SK-N-MC (cell line): Measurements from ENCODE around the gene MRPS34.
A peak's percentile ranks its signal among the peaks of the same experiment; 100 is the strongest.

Experiments
- DNase-seq: peaks from one replicate; pipeline ENCODE4 v3.0.0-alpha.2; 2011; ENCODE audit warnings: low read depth, low spot score
- H3K27ac ChIP-seq: fragments of 200-600 bp; sonication (generic); 2 replicates; pipeline ENCODE4 v1.5.1; 2016; ENCODE audit warnings: mixed run types
- H3K36me3 ChIP-seq: fragments of 200-600 bp; sonication (generic); 2 replicates; pipeline ENCODE4 v1.6.1; 2017; ENCODE audit warnings: antibody characterized with exemption, low read length, mixed read lengths; ENCODE audit not compliant: insufficient read depth
- H3K4me3 ChIP-seq: fragments of 200-600 bp; sonication (generic); 2 replicates; pipeline ENCODE4 v1.5.1; 2016
- H3K9ac ChIP-seq: fragments of 200-600 bp; sonication (generic); 2 replicates; pipeline ENCODE4 v1.8.0; 2017; ENCODE audit warnings: mixed run types, mixed read lengths; ENCODE audit not compliant: insufficient read length
- H3K9me3 ChIP-seq: fragments of 200-600 bp; sonication (generic); 2 replicates; pipeline ENCODE4 v1.6.1; 2017; ENCODE audit warnings: low read depth, mild to moderate bottlenecking, antibody characterized with exemption, low read length, moderate library complexity, mixed read lengths
- EZH2 ChIP-seq: fragments of 200-600 bp; sonication (generic); IDR thresholded peaks from one replicate; pipeline ENCODE4 v1.6.1; 2017; ENCODE audit warnings: antibody characterized with exemption
- FOXP2 ChIP-seq: optimal IDR thresholded peaks from 2 replicates; pipeline ENCODE3; 2011; ENCODE audit warnings: mild to moderate bottlenecking, moderate library complexity; ENCODE audit not compliant: insufficient read depth; ENCODE audit errors: extremely low read length, control extremely low read depth
- POLR2AphosphoS5 ChIP-seq: IDR thresholded peaks from 2 replicates; pipeline ENCODE4 v1.6.1; 2012; ENCODE audit warnings: mild to moderate bottlenecking, low read depth, low read length, borderline replicate concordance

Gene MRPS34

DNA sequence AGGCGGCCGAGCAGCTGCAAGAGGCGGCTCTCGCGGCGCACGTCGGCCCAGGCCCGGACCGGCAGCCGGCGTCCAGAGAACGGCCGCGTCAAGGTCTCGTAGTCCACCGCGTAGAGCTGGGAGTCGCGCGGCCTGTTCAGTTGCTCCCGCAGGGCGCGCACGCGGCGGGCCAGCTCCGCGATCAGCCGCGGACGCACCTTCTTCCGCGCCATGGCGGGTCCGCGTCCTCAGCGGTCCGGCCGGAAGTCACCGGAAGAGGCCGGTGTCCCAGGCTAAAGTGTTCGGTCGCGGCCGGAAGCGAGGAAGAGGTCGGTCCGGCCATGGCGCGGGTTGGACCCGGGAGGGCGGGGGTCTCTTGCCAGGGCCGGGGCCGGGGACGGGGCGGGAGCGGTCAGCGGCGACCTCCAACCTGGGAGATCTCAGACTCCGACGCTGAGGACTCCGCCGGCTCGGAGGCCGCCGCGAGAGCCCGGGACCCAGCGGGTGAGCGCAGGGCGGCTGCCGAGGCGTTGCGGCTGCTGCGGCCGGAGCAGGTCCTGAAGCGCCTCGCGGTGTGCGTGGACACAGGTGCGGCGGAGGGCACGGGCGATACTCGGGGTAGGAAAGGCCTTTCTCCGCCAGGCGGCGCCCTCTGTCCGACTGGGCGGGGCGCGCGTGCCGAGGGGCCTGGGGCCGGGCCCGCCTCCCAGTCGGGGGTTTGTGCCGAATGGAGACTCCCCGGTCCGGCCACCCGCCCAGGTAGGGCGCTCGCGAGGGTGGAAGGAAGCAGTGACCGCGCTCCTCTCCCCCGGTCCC is at the start of gene MRPS34:
Gene MRPS34 (minus strand): TSS at position 227 of the 795 bp plus-strand sequence. CDS start 15 bp downstream, at position 212.
- TF ChIP-seq POLR2AphosphoS5 (peak; percentile 92), FOXP2 (no peak)
- H3K9ac ChIP-seq = peak within 1 kb of the TSS; percentile 97
- H3K36me3 ChIP-seq = peaks cover 3% of the 10 kb centered on the region
- peak within 1 kb of the TSS; percentile 96 for H3K4me3 ChIP-seq
- no peak for DNase-seq
- no peaks in the 10 kb centered on the region for H3K9me3 ChIP-seq
- H3K27ac ChIP-seq = peak within 1 kb of the TSS; percentile 86

- Histone ChIP-seq H3K27ac (no peak overlapping the region), H3K36me3 (no peaks in the 10 kb centered on the region), H3K4me3 (no peak overlapping the region), H3K9me3 (no peaks in the 10 kb centered on the region), H3K9ac (no peak overlapping the region)
- TF ChIP-seq EZH2 (no peak), FOXP2 (no peak), POLR2AphosphoS5 (no peak)
- DNase-seq = no peak
These were observed 49.1 kb upstream of the MRPS34 start for GRCh38 chr16:1821861-1822611.

DNA sequence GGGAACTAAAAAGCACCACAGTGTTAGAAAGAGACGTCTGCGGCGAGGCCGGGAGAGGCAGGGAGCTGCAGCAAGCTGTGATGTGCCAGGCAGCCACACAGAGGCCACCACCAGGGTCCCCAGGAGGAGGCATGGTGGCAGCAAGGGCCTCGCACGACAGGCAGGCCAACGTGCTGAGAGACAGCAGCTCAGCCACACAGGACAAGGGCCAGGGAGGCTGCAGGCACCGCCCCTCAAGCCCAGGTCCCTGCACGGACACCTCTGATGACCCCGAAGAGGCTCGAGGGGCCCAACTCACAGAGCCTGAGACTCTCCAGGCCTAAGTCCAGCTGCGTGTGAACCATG is 48.0 kb upstream of the MRPS34 start:
- no peaks in the 10 kb centered on the region for H3K9me3 ChIP-seq

GRCh38 chr16:1820096-1820945 is 47.4 kb upstream of the MRPS34 start:
- Histone ChIP-seq H3K9me3 (no peaks in the 10 kb centered on the region), H3K4me3 (no peak overlapping the region), H3K36me3 (no peaks in the 10 kb centered on the region), H3K9ac (no peak overlapping the region), H3K27ac (no peak overlapping the region)
- DNase-seq = no peak
- TF ChIP-seq FOXP2 (no peak), POLR2AphosphoS5 (no peak), EZH2 (no peak)

More for the DNA sequence above, 48.0 kb upstream of the MRPS34 start:
- TF ChIP-seq FOXP2 (no peak), POLR2AphosphoS5 (no peak)
- Histone ChIP-seq H3K27ac (no peak overlapping the region), H3K36me3 (no peaks in the 10 kb centered on the region), H3K4me3 (no peak overlapping the region), H3K9ac (no peak overlapping the region)
- no peak for DNase-seq

GRCh38 chr16:1819611-1820010 is 46.7 kb upstream of the MRPS34 start:
- Histone ChIP-seq H3K9ac (no peak overlapping the region), H3K9me3 (no peaks in the 10 kb centered on the region), H3K4me3 (no peak overlapping the region), H3K36me3 (no peaks in the 10 kb centered on the region), H3K27ac (no peak overlapping the region)
- no peak for TF ChIP-seq EZH2
- no peak for TF ChIP-seq FOXP2
- no peak for DNase-seq

GRCh38 chr16:1818873-1819525 is 46.1 kb upstream of the MRPS34 start:
- Histone ChIP-seq H3K9me3 (no peaks in the 10 kb centered on the region), H3K27ac (no peak overlapping the region), H3K9ac (no peak overlapping the region), H3K36me3 (no peaks in the 10 kb centered on the region), H3K4me3 (no peak overlapping the region)
- TF ChIP-seq FOXP2 = no peak
- no peak for TF ChIP-seq EZH2
- no peak for TF ChIP-seq POLR2AphosphoS5
- no peak for DNase-seq

- H3K9me3 ChIP-seq = no peaks in the 10 kb centered on the region
- no peak for DNase-seq
- TF ChIP-seq EZH2 = no peak
- no peak for TF ChIP-seq POLR2AphosphoS5
- no peak for TF ChIP-seq FOXP2
These were observed 45.4 kb upstream of the MRPS34 start for GRCh38 chr16:1818204-1818872.

More at GRCh38 chr16:1818204-1818872, 45.4 kb upstream of the MRPS34 start:
- Histone ChIP-seq H3K9ac (no peak overlapping the region), H3K36me3 (no peaks in the 10 kb centered on the region), H3K4me3 (no peak overlapping the region), H3K27ac (no peak overlapping the region)
